GM12878 (cell line): ENCODE results near the gene INPP4B. TPM values are rescaled to one million over a fixed set of nuclear protein-coding genes. Genes with fewer than 3 reads are reported as not detected.

ENCODE experiments used
- BCL11A ChIP-seq: IDR thresholded peaks from 2 replicates; pipeline ENCODE4 v1.6.1; 2011; ENCODE audit warnings: low read depth, low read length
- EP300 ChIP-seq, 2 experiments: fragments of 150-350 bp in 1 of 2; IDR thresholded peaks; 2 replicates each; pipeline ENCODE4 v1.6.1; 2011 to 2012; ENCODE audit warnings: low read depth in 2 of 2, low read length in 2 of 2, borderline replicate concordance in 1 of 2, improper control_type of control experiment in 1 of 2, inconsistent platforms in 1 of 2; ENCODE audit not compliant: control insufficient read depth in 1 of 2
- JUNB ChIP-seq: IDR thresholded peaks from 2 replicates; pipeline ENCODE4 v1.6.1; 2016; ENCODE audit warnings: antibody characterized with exemption, mild to moderate bottlenecking
- NBN ChIP-seq: fragments of 450-650 bp; IDR thresholded peaks from 2 replicates; pipeline ENCODE4 v1.6.1; 2016
- NR2C1 ChIP-seq: fragments of 450-650 bp; IDR thresholded peaks from 2 replicates; pipeline ENCODE4 v1.6.1; 2017; ENCODE audit warnings: antibody characterized with exemption, mild to moderate bottlenecking, moderate library complexity
- RFX5 ChIP-seq: IDR thresholded peaks from 2 replicates; pipeline ENCODE4 v1.6.1; 2011; ENCODE audit warnings: low read depth, low read length, improper control_type of control experiment
- STAT3 ChIP-seq: IDR thresholded peaks from 2 replicates; pipeline ENCODE4 v1.6.1; 2011; ENCODE audit warnings: low read depth, low read length, improper control_type of control experiment
- SUZ12 ChIP-seq: fragments of 200-600 bp; sonication (generic); IDR thresholded peaks from one replicate; pipeline ENCODE4 v1.6.1; 2018; ENCODE audit warnings: antibody characterized with exemption, mild to moderate bottlenecking; ENCODE audit not compliant: unreplicated experiment
- TARDBP ChIP-seq: IDR thresholded peaks from 2 replicates; pipeline ENCODE4 v1.6.1; 2016; ENCODE audit warnings: borderline replicate concordance
- polyA plus RNA-seq, 11 experiments: library from polyadenylated mRNA; depleted of rRNA in 4 of 11; unstranded in 6 of 11; stranded (reverse) in 5 of 11; fragments of >200 nt; fragmentation: Nextera tagmentation in 4 of 11; fragmentation: Illumina TruSeq in 1 of 11; extraction: Ambion mirVana in 4 of 11; extraction: Trizol in 1 of 11; gene quantifications; 1 replicate in 1 of 11; 2 replicates in 10 of 11; pipeline versions ENCODE4 v1.2.1 to v1.2.3, GENCODE V29; 2011 to 2016; ENCODE audit warnings: inconsistent platforms in 2 of 11, missing spikeins in 2 of 11, low read depth in 1 of 11
- total RNA-seq, 4 experiments: library from RNA; depleted of rRNA in 3 of 4; stranded (reverse); fragments of >200 nt in 3 of 4; fragmentation: Illumina TruSeq in 1 of 4; extraction: Trizol in 1 of 4; gene quantifications; 2 replicates each; pipeline versions ENCODE4 v1.2.1 to v1.2.3, GENCODE V29; 2013 to 2021
- TF ChIP-seq, protein P1 (sequence below): IDR thresholded peaks from 2 replicates; pipeline ENCODE4 v1.6.1; 2012; ENCODE audit warnings: improper control_type of control experiment, low read depth, low read length; ENCODE audit not compliant: insufficient replicate concordance
- TF ChIP-seq, protein P2 (sequence below), 3 experiments: IDR thresholded peaks in 2 of 3; conservative IDR thresholded peaks in 1 of 3; 2 replicates each; pipeline ENCODE4 v1.5.1; 2011; ENCODE audit warnings: low read depth in 3 of 3, low read length in 3 of 3, mild to moderate bottlenecking in 3 of 3, control low read depth in 2 of 3, moderate library complexity in 2 of 3, inconsistent platforms in 1 of 3, mixed read lengths in 1 of 3; ENCODE audit not compliant: control insufficient read depth in 2 of 3, insufficient read depth in 1 of 3; ENCODE audit errors: extremely low read depth in 1 of 3
- TF ChIP-seq, protein P3 (sequence below): fragments of 450-650 bp; IDR thresholded peaks from 2 replicates; pipeline ENCODE4 v1.6.1; 2017; ENCODE audit warnings: mild to moderate bottlenecking, moderate library complexity
- TF ChIP-seq, protein P4 (sequence below): fragments of 450-650 bp; IDR thresholded peaks from 2 replicates; pipeline ENCODE4 v1.6.1; 2017; ENCODE audit warnings: low read depth, mild to moderate bottlenecking, moderate library complexity
- TF ChIP-seq, protein P5 (sequence below): fragments of 450-650 bp; IDR thresholded peaks from 2 replicates; pipeline ENCODE4 v1.6.1; 2016; ENCODE audit warnings: mild to moderate bottlenecking

The INPP4B gene
- total and polyA plus RNA-seq, 10 of the 15 experiments (the other 5 are each of a cell fraction or from before 2014, with no cell fraction given) = 0.53 to 11.2 (median 0.95) TPM

DNA sequence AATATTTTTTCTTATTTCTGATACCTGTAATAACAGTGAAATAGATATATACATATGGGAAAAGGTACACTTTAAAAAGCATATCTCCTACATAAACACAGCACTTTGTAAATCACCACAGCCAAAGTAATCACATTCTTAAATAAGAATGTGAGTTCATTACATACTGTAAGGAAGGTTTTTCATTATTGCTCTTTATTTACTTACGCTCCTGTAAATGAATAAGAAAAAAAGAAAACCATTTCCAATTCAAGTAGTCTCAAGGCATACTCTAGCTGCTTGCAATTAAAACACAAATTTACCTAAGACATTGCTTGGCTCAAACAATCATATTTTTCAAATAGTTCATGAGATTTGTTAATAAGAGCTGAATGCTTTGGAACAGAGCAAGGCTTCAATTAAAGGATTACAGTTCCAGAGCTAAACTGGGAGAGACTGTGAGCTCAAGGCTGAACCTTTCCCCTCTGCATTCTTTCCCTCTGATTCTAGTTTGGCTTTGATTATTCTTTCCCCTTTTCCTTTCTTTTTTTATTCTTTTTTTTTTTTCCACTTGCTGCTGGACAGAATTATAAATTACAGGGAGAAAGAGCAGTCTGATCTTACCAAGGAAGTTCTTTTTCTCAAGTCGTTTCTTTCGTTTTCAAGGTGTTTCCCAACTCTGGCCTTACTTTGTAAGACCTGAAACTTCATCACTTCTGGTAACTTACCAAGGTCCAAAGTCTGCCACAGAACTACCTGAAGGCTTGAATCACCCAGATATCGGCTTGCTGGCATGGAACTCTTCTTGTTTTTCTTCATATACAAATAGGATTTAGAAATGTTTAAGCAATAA, 278.3 kb downstream of the INPP4B start (continued):
- TF ChIP-seq, protein P1, sequence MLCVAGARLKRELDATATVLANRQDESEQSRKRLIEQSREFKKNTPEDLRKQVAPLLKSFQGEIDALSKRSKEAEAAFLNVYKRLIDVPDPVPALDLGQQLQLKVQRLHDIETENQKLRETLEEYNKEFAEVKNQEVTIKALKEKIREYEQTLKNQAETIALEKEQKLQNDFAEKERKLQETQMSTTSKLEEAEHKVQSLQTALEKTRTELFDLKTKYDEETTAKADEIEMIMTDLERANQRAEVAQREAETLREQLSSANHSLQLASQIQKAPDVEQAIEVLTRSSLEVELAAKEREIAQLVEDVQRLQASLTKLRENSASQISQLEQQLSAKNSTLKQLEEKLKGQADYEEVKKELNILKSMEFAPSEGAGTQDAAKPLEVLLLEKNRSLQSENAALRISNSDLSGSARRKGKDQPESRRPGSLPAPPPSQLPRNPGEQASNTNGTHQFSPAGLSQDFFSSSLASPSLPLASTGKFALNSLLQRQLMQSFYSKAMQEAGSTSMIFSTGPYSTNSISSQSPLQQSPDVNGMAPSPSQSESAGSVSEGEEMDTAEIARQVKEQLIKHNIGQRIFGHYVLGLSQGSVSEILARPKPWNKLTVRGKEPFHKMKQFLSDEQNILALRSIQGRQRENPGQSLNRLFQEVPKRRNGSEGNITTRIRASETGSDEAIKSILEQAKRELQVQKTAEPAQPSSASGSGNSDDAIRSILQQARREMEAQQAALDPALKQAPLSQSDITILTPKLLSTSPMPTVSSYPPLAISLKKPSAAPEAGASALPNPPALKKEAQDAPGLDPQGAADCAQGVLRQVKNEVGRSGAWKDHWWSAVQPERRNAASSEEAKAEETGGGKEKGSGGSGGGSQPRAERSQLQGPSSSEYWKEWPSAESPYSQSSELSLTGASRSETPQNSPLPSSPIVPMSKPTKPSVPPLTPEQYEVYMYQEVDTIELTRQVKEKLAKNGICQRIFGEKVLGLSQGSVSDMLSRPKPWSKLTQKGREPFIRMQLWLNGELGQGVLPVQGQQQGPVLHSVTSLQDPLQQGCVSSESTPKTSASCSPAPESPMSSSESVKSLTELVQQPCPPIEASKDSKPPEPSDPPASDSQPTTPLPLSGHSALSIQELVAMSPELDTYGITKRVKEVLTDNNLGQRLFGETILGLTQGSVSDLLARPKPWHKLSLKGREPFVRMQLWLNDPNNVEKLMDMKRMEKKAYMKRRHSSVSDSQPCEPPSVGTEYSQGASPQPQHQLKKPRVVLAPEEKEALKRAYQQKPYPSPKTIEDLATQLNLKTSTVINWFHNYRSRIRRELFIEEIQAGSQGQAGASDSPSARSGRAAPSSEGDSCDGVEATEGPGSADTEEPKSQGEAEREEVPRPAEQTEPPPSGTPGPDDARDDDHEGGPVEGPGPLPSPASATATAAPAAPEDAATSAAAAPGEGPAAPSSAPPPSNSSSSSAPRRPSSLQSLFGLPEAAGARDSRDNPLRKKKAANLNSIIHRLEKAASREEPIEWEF = no peak
- TF ChIP-seq EP300 (IDR thresholded peaks at IDR 0.05; ENCODE audit: borderline replicate concordance in 1 of 2, control insufficient read depth in 1 of 2, low read depth in 2 of 2, low read length in 2 of 2) = 0 out of 4 replicates have a peak, but pooled peaks of 1 of the 2 experiments have one; percentile 15
- no peak for TF ChIP-seq SUZ12
- no peak for TF ChIP-seq JUNB
- TF ChIP-seq, protein P2, sequence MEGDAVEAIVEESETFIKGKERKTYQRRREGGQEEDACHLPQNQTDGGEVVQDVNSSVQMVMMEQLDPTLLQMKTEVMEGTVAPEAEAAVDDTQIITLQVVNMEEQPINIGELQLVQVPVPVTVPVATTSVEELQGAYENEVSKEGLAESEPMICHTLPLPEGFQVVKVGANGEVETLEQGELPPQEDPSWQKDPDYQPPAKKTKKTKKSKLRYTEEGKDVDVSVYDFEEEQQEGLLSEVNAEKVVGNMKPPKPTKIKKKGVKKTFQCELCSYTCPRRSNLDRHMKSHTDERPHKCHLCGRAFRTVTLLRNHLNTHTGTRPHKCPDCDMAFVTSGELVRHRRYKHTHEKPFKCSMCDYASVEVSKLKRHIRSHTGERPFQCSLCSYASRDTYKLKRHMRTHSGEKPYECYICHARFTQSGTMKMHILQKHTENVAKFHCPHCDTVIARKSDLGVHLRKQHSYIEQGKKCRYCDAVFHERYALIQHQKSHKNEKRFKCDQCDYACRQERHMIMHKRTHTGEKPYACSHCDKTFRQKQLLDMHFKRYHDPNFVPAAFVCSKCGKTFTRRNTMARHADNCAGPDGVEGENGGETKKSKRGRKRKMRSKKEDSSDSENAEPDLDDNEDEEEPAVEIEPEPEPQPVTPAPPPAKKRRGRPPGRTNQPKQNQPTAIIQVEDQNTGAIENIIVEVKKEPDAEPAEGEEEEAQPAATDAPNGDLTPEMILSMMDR (IDR thresholded peaks at IDR 0.05 in 2 of 3, conservative IDR thresholded peaks at IDR 0.05 in 1 of 3; ENCODE audit: control insufficient read depth in 2 of 3, extremely low read depth in 1 of 3, insufficient read depth in 1 of 3, low read depth in 3 of 3, low read length in 3 of 3) = no peak
- TF ChIP-seq BCL11A = no peak
- TF ChIP-seq RFX5 = no peak
- TF ChIP-seq, protein P3, sequence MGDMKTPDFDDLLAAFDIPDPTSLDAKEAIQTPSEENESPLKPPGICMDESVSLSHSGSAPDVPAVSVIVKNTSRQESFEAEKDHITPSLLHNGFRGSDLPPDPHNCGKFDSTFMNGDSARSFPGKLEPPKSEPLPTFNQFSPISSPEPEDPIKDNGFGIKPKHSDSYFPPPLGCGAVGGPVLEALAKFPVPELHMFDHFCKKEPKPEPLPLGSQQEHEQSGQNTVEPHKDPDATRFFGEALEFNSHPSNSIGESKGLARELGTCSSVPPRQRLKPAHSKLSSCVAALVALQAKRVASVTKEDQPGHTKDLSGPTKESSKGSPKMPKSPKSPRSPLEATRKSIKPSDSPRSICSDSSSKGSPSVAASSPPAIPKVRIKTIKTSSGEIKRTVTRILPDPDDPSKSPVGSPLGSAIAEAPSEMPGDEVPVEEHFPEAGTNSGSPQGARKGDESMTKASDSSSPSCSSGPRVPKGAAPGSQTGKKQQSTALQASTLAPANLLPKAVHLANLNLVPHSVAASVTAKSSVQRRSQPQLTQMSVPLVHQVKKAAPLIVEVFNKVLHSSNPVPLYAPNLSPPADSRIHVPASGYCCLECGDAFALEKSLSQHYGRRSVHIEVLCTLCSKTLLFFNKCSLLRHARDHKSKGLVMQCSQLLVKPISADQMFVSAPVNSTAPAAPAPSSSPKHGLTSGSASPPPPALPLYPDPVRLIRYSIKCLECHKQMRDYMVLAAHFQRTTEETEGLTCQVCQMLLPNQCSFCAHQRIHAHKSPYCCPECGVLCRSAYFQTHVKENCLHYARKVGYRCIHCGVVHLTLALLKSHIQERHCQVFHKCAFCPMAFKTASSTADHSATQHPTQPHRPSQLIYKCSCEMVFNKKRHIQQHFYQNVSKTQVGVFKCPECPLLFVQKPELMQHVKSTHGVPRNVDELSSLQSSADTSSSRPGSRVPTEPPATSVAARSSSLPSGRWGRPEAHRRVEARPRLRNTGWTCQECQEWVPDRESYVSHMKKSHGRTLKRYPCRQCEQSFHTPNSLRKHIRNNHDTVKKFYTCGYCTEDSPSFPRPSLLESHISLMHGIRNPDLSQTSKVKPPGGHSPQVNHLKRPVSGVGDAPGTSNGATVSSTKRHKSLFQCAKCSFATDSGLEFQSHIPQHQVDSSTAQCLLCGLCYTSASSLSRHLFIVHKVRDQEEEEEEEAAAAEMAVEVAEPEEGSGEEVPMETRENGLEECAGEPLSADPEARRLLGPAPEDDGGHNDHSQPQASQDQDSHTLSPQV = no peak
- TF ChIP-seq, protein P4, sequence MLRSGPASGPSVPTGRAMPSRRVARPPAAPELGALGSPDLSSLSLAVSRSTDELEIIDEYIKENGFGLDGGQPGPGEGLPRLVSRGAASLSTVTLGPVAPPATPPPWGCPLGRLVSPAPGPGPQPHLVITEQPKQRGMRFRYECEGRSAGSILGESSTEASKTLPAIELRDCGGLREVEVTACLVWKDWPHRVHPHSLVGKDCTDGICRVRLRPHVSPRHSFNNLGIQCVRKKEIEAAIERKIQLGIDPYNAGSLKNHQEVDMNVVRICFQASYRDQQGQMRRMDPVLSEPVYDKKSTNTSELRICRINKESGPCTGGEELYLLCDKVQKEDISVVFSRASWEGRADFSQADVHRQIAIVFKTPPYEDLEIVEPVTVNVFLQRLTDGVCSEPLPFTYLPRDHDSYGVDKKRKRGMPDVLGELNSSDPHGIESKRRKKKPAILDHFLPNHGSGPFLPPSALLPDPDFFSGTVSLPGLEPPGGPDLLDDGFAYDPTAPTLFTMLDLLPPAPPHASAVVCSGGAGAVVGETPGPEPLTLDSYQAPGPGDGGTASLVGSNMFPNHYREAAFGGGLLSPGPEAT = peak; percentile 74
- no peak for TF ChIP-seq TARDBP
- TF ChIP-seq NR2C1 = no peak
- TF ChIP-seq, protein P5, sequence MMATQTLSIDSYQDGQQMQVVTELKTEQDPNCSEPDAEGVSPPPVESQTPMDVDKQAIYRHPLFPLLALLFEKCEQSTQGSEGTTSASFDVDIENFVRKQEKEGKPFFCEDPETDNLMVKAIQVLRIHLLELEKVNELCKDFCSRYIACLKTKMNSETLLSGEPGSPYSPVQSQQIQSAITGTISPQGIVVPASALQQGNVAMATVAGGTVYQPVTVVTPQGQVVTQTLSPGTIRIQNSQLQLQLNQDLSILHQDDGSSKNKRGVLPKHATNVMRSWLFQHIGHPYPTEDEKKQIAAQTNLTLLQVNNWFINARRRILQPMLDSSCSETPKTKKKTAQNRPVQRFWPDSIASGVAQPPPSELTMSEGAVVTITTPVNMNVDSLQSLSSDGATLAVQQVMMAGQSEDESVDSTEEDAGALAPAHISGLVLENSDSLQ = no peak
- no peak; the same call in 1 of the 2 replicates for TF ChIP-seq STAT3
- peak; percentile 44; the same call in 1 of the 2 replicates for TF ChIP-seq NBN
